NCI-H82 (cell line): ENCODE measurements around the gene PHAF1.

Experiments used
- DNase-seq: peaks from one replicate; lab custom pipeline; 2025; lab: John Stamatoyannopoulos, UW

Gene PHAF1

DNA sequence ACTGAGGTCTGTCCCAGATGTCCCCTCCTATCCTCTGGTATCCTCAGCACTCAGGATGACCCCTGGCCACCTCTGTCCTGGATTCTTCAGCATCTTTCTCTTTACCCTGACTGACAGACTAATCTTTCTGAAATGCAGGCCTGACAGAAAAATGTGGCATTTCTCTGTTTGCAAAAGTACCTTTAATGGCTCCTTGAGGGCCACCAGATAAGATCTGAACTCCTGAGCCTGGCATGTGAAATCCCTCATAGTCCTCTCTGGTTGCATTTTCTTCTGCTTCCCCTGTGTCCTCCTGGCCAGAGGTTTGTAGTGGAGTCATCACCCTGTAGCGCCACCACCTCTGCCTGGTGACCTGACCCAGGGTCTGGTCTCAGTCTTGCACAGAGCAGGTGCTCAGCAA is 87.1 kb downstream of the PHAF1 start:
- no peak for DNase-seq

DNA sequence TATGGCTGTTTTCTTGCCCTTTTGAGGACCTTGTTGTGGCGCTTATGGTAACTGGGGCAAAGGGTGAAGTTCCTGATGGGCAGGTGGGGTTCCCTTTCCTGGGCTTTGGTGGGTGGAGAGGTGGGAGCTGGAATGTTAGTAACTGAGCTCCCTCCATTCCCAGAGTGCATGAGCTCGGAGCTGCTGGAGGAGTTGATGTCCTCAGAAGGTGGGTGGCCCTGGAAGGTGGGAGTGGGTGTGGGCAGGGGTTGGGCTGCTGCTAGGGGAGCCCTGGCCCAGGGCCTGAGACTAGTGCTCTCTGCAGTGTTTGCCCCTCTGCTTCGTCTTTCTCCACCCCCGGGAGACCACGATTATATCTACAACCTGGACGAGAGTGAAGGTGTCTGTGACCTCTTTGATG is 88.0 kb downstream of the PHAF1 start:
- DNase-seq, result no peak
